ENCODE measurements around the gene TEAD2. TPM values are rescaled to one million over a fixed set of nuclear protein-coding genes. Genes with fewer than 3 reads are reported as not detected.

TEAD2 gene
- total and polyA plus RNA-seq, 9 of the 15 experiments (the other 6 are each of a cell fraction or from before 2014, with no cell fraction given): 1.6 to 27.0 (median 13.9) TPM

- TF ChIP-seq ZSCAN32 (CRISPR knock-in tag; IDR thresholded peaks at IDR 0.05) (no peak), ZNF586 (CRISPR knock-in tag; conservative IDR thresholded peaks at IDR 0.05) (no peak)
- in situ Hi-C loops (cut with MboI): no loop called here
- no peak overlapping the region for H3K27ac ChIP-seq (ENCODE audit: extremely low read depth, low read depth, low read length)
- H3K36me3 ChIP-seq (ENCODE audit: control insufficient read depth, insufficient read depth, low read length): peaks cover 16% of the 10 kb centered on the region; the same call in 1 of the 3 replicates
- peaks cover 7% of the 10 kb centered on the region; the same call in 1 of the 3 replicates for H3K79me2 ChIP-seq (ENCODE audit: control insufficient read depth, insufficient read depth, low read length)
- H3K4me3 ChIP-seq: no peak overlapping the region
- no peaks in the 10 kb centered on the region for H3K9me3 ChIP-seq (replicated peaks; ENCODE audit: control insufficient read depth, insufficient read depth, low read depth, low read length)
- H3K9ac ChIP-seq (ENCODE audit: insufficient read depth in 1 of 2, low read depth in 2 of 2, low read length in 2 of 2): peak overlapping the region in 1 of 2 experiments; percentile 80; a peak in 1 of 4 replicates
- no peak for DNase-seq (ENCODE audit: extremely low read depth in 1 of 4, low spot score in 3 of 4)
- POLR2A ChIA-PET: interaction anchor here (0.6 to 0.9 kb wide), 2 partner anchors 15 to 20 kb away, joined by 3 to 5 read pairs; no protein-coding TSS in a partner anchor
- intact Hi-C loops (cut with micrococcal nuclease): no loop called here
- FAIRE-seq: no peak
- H4K20me1 ChIP-seq (replicated peaks; ENCODE audit: control insufficient read depth, insufficient read depth, low read length): no peaks in the 10 kb centered on the region
- H3K4me2 ChIP-seq (ENCODE audit: insufficient read depth, low read length): no peak overlapping the region
- H3K4me1 ChIP-seq (replicated peaks in 1 of 2; ENCODE audit: control insufficient read depth in 2 of 2, insufficient read depth in 2 of 2, low read length in 2 of 2): peaks cover 17 to 61% of the 10 kb centered on the region in 2 experiments
- CTCF ChIA-PET (ENCODE audit: low intra/inter-chr PET ratio): no interaction called here
- no peak overlapping the region for H2AFZ ChIP-seq (ENCODE audit: low read depth, low read length)
- no peak for ATAC-seq
- H3K27me3 ChIP-seq (ENCODE audit: control insufficient read depth in 2 of 2, insufficient read depth in 2 of 2, low read length in 2 of 2): no peaks in the 10 kb centered on the region
- no peaks in the 10 kb centered on the region for H3K9me1 ChIP-seq (ENCODE audit: control insufficient read depth, insufficient read depth, low read length)
- no TSS peak for BruUV-seq (replicated peaks)
- 70% methylated on average over 14 of the region's 17 CpGs for WGBS (ENCODE audit: insufficient coverage, low coverage, missing lambda C conversion rate)
Observed at GRCh38 chr19:49359851-49360820, 2.1 kb downstream of the TEAD2 start.

- 74% methylated on average over 7 of the region's 9 CpGs for WGBS (ENCODE audit: insufficient coverage, low coverage, missing lambda C conversion rate)
- Histone ChIP-seq H3K9ac (ENCODE audit: insufficient read depth in 1 of 2, low read depth in 2 of 2, low read length in 2 of 2) (peak overlapping the region in 1 of 2 experiments; percentile 65; a peak in 1 of 4 replicates), H3K79me2 (ENCODE audit: control insufficient read depth, insufficient read depth, low read length) (peaks cover 7% of the 10 kb centered on the region; the same call in 1 of the 3 replicates), H3K4me2 (ENCODE audit: insufficient read depth, low read length) (no peak overlapping the region), H3K27ac (ENCODE audit: extremely low read depth, low read depth, low read length) (no peak overlapping the region), H4K20me1 (replicated peaks; ENCODE audit: control insufficient read depth, insufficient read depth, low read length) (no peaks in the 10 kb centered on the region), H3K27me3 (ENCODE audit: control insufficient read depth in 2 of 2, insufficient read depth in 2 of 2, low read length in 2 of 2) (no peaks in the 10 kb centered on the region), H2AFZ (ENCODE audit: low read depth, low read length) (no peak overlapping the region), H3K36me3 (ENCODE audit: control insufficient read depth, insufficient read depth, low read length) (peaks cover 21% of the 10 kb centered on the region; the same call in 1 of the 3 replicates), H3K4me3 (no peak overlapping the region), H3K9me3 (replicated peaks; ENCODE audit: control insufficient read depth, insufficient read depth, low read depth, low read length) (no peaks in the 10 kb centered on the region), H3K9me1 (ENCODE audit: control insufficient read depth, insufficient read depth, low read length) (no peaks in the 10 kb centered on the region), H3K4me1 (replicated peaks in 1 of 2; ENCODE audit: control insufficient read depth in 2 of 2, insufficient read depth in 2 of 2, low read length in 2 of 2) (peaks cover 7 to 34% of the 10 kb centered on the region in 2 experiments; a peak in 4 of 5 replicates)
- DNase-seq (ENCODE audit: extremely low read depth in 1 of 4, low spot score in 3 of 4): no peak
- intact Hi-C loops (cut with micrococcal nuclease) (no loop called here), in situ Hi-C loops (cut with MboI) (no loop called here)
- BruUV-seq (replicated peaks): no TSS peak
- no peak for ATAC-seq
- ChIA-PET CTCF (ENCODE audit: low intra/inter-chr PET ratio) (no interaction called here), POLR2A (no interaction called here)
- FAIRE-seq: no peak
- no peak for TF ChIP-seq CCNT2 (IDR thresholded peaks at IDR 0.05; ENCODE audit: borderline replicate concordance, extremely low read depth, insufficient read length, low read depth, low read length)
- TF ChIP-seq MYNN (IDR thresholded peaks at IDR 0.05): no peak
- TF ChIP-seq MYNN (CRISPR knock-in tag; IDR thresholded peaks at IDR 0.05): no peak
- no peak for TF ChIP-seq HNRNPLL (IDR thresholded peaks at IDR 0.05; ENCODE audit: low read depth, low read length, poor library complexity, severe bottlenecking)
- no peak for TF ChIP-seq HNRNPUL1 (IDR thresholded peaks at IDR 0.05; ENCODE audit: low read length)
- no peak for TF ChIP-seq ZNF695 (CRISPR knock-in tag; IDR thresholded peaks at IDR 0.05)
- TF ChIP-seq TRIM24 (IDR thresholded peaks at IDR 0.05): no peak
- TF ChIP-seq KAT7 (CRISPR knock-in tag; IDR thresholded peaks at IDR 0.05; ENCODE audit: borderline replicate concordance): no peak
- TF ChIP-seq NFE2 (IDR thresholded peaks at IDR 0.05; ENCODE audit: low read depth): no peak
- no peak for TF ChIP-seq NFYB (IDR thresholded peaks at IDR 0.05; ENCODE audit: extremely low read depth, insufficient read length)
- TF ChIP-seq CBFB (CRISPR knock-in tag; IDR thresholded peaks at IDR 0.05): no peak
- no peak for TF ChIP-seq MCM2 (IDR thresholded peaks at IDR 0.05; ENCODE audit: low read depth)
- no peak for TF ChIP-seq HOXB6 (CRISPR knock-in tag; IDR thresholded peaks at IDR 0.05; ENCODE audit: borderline replicate concordance)
Observed at GRCh38 chr19:49357186-49357585, 5.0 kb downstream of the TEAD2 start.

Data from K562 (cell line).